Liver (tissue), 3 donors: Measurements from ENCODE around the gene OR2AJ1.

Experiments used
- RXRA ChIP-seq, 2 donors: IDR thresholded peaks; 2 replicates each; pipeline ENCODE4 v1.6.1; 2017 to 2018; ENCODE audit warnings: antibody characterized with exemption in 2 of 2, mild to moderate bottlenecking in 1 of 2
- TF ChIP-seq, protein P1 (sequence below): fragments of 150-350 bp; IDR thresholded peaks from 2 replicates; pipeline ENCODE4 v1.5.1; 2017; ENCODE audit warnings: improper control_type of control experiment, low read depth, low read length; ENCODE audit not compliant: missing input control
- donor health status: healthy.
- donor health status: healthy.

DNA sequence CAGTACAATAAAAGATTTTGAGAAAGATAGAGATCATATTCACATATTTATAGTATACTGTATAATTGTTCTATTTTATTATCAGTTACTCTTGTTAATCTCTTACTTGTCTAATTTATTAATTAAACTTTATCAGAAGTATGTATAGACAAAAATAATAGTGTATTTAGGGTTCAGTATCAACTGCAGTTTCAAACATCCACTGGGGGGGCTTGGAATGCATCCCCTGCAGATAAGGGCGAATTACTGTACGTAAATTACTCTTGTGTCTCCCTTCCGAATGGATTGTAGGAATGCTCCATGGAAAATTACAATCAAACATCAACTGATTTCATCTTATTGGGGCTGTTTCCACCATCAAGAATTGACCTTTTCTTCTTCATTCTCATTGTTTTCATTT lies 23.9 kb downstream of the OR2AJ1 start, which contains the start of gene OR2L8:
- TF ChIP-seq, protein P1, sequence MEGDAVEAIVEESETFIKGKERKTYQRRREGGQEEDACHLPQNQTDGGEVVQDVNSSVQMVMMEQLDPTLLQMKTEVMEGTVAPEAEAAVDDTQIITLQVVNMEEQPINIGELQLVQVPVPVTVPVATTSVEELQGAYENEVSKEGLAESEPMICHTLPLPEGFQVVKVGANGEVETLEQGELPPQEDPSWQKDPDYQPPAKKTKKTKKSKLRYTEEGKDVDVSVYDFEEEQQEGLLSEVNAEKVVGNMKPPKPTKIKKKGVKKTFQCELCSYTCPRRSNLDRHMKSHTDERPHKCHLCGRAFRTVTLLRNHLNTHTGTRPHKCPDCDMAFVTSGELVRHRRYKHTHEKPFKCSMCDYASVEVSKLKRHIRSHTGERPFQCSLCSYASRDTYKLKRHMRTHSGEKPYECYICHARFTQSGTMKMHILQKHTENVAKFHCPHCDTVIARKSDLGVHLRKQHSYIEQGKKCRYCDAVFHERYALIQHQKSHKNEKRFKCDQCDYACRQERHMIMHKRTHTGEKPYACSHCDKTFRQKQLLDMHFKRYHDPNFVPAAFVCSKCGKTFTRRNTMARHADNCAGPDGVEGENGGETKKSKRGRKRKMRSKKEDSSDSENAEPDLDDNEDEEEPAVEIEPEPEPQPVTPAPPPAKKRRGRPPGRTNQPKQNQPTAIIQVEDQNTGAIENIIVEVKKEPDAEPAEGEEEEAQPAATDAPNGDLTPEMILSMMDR = no peak
- TF ChIP-seq RXRA (IDR thresholded peaks at IDR 0.05) = no peak
